GM18511 (cell line): ENCODE results near the gene KANSL1.
A peak's percentile ranks its signal among the peaks of the same experiment; 100 is the strongest.
"Not testable (repeated sequence)": the region's sequence is repeated elsewhere in the genome, so short reads cannot be mapped to it uniquely, and the experiment has no call there.

Experiments
- ATAC-seq: cut with Tn5 transposase; IDR thresholded peaks from one replicate; pipeline ENCODE4 v1.9.1; 2021; ENCODE audit warnings: mild to moderate bottlenecking, moderate library complexity; ENCODE audit not compliant: unreplicated experiment

Gene KANSL1

GRCh38 chr17:46193626-46194392, 580 bp upstream of the KANSL1 start:
- ATAC-seq, result peak; percentile 69

GRCh38 chr17:46192439-46193150, 634 bp downstream of the KANSL1 start:
- peak; percentile 36 for ATAC-seq

- ATAC-seq, result no peak
Observed at GRCh38 chr17:46192189-46192438, 1.1 kb downstream of the KANSL1 start.

- ATAC-seq, result no peak
Observed at GRCh38 chr17:46191322-46192188, 1.7 kb downstream of the KANSL1 start.

- no peak for ATAC-seq
Observed at GRCh38 chr17:46190763-46191162, 2.5 kb downstream of the KANSL1 start.

GRCh38 chr17:46186827-46187235, 6.4 kb downstream of the KANSL1 start:
- not testable (repeated sequence) for ATAC-seq

GRCh38 chr17:46184696-46185095, 8.5 kb downstream of the KANSL1 start:
- ATAC-seq, result no peak

GRCh38 chr17:46183383-46183782, 9.8 kb downstream of the KANSL1 start:
- ATAC-seq, result not testable (repeated sequence)

- ATAC-seq, result no peak
Observed at GRCh38 chr17:46182961-46183360, 10.3 kb downstream of the KANSL1 start.

GRCh38 chr17:46181940-46182339, 11.3 kb downstream of the KANSL1 start:
- ATAC-seq, result no peak

- not testable (repeated sequence) for ATAC-seq
Observed at GRCh38 chr17:46181316-46181715, 11.9 kb downstream of the KANSL1 start.

GRCh38 chr17:46180892-46181274, 12.3 kb downstream of the KANSL1 start:
- no peak for ATAC-seq

GRCh38 chr17:46180185-46180891, 12.9 kb downstream of the KANSL1 start:
- not testable (repeated sequence) for ATAC-seq

- ATAC-seq, result no peak
Observed at GRCh38 chr17:46179375-46179999, 13.7 kb downstream of the KANSL1 start.

GRCh38 chr17:46178550-46179214, 14.5 kb downstream of the KANSL1 start:
- no peak for ATAC-seq

- no peak for ATAC-seq
Observed at GRCh38 chr17:46176975-46177374, 16.3 kb downstream of the KANSL1 start.

- ATAC-seq, result no peak
Observed at GRCh38 chr17:46175891-46176290, 17.3 kb downstream of the KANSL1 start.

- no peak for ATAC-seq
Observed at GRCh38 chr17:46173153-46173552, 20.1 kb downstream of the KANSL1 start.

GRCh38 chr17:46171939-46172338, 21.3 kb downstream of the KANSL1 start:
- ATAC-seq, result no peak
